H9 (cell line): ENCODE measurements around the gene ZNF57. TPM values are rescaled to one million over a fixed set of nuclear protein-coding genes. Genes with fewer than 3 reads are reported as not detected.

Experiments used
- DNase-seq: peaks from one replicate; pipeline ENCODE4 v3.0.0-alpha.2; 2017
- H2AFZ ChIP-seq: one replicate; pipeline ENCODE4 v1.6.1; 2013; ENCODE audit warnings: mild to moderate bottlenecking, low read length, control low read depth, moderate library complexity
- H2AK5ac ChIP-seq: 2 replicates; pipeline ENCODE4 v1.6.1; 2013; ENCODE audit warnings: low read length, control low read depth, mixed read lengths; ENCODE audit not compliant: insufficient read length
- H2BK120ac ChIP-seq: one replicate; pipeline ENCODE4 v1.6.1; 2013; ENCODE audit warnings: low read depth, mild to moderate bottlenecking, low read length, control low read depth, inconsistent platforms; ENCODE audit not compliant: poor library complexity, severe bottlenecking
- H2BK12ac ChIP-seq: 2 replicates; pipeline ENCODE4 v1.6.1; 2013; ENCODE audit warnings: low read length, control low read depth, mixed read lengths, low read depth; ENCODE audit not compliant: insufficient read length
- H2BK15ac ChIP-seq: 2 replicates; pipeline ENCODE4 v1.6.1; 2013; ENCODE audit warnings: low read depth, low read length, control low read depth
- H2BK20ac ChIP-seq: one replicate; pipeline ENCODE4 v1.6.1; 2013; ENCODE audit warnings: low read depth, mild to moderate bottlenecking, low read length, control low read depth, inconsistent platforms; ENCODE audit not compliant: poor library complexity, severe bottlenecking
- H2BK5ac ChIP-seq: 2 replicates; pipeline ENCODE4 v1.6.1; 2013; ENCODE audit warnings: low read length, control low read depth, mixed read lengths; ENCODE audit not compliant: insufficient read length
- H3K14ac ChIP-seq: 2 replicates; pipeline ENCODE4 v1.6.1; 2013; ENCODE audit warnings: low read length, control low read depth; ENCODE audit not compliant: insufficient read depth
- H3K18ac ChIP-seq: 2 replicates; pipeline ENCODE4 v1.6.1; 2013; ENCODE audit warnings: low read depth, mild to moderate bottlenecking, mixed read lengths, low read length, control low read depth; ENCODE audit not compliant: insufficient read length
- H3K23ac ChIP-seq: 2 replicates; pipeline ENCODE4 v1.6.1; 2013; ENCODE audit warnings: low read length, control low read depth, mixed read lengths, low read depth; ENCODE audit not compliant: insufficient read length
- H3K23me2 ChIP-seq: 2 replicates; pipeline ENCODE4 v1.6.1; 2013; ENCODE audit warnings: low read depth, mild to moderate bottlenecking, mixed read lengths, low read length, control low read depth; ENCODE audit not compliant: insufficient read length, poor library complexity, severe bottlenecking
- H3K27ac ChIP-seq: 2 replicates; pipeline ENCODE4 v1.5.1; 2013; ENCODE audit warnings: low read length, control low read depth, mixed read lengths, low read depth; ENCODE audit not compliant: insufficient read length
- H3K27me3 ChIP-seq: 2 replicates; pipeline ENCODE4 v1.6.1; 2013; ENCODE audit warnings: low read length, control low read depth, inconsistent platforms; ENCODE audit not compliant: insufficient read depth
- H3K4ac ChIP-seq: 2 replicates; pipeline ENCODE4 v1.6.1; 2013; ENCODE audit warnings: low read depth, mild to moderate bottlenecking, control low read depth, inconsistent platforms, low read length, moderate library complexity
- H3K4me1 ChIP-seq: 2 replicates; pipeline ENCODE4 v1.6.1; 2013; ENCODE audit warnings: low read length, control low read depth, inconsistent platforms; ENCODE audit not compliant: insufficient read depth
- H3K4me2 ChIP-seq: 2 replicates; pipeline ENCODE4 v1.6.1; 2013; ENCODE audit warnings: low read length, control low read depth, mixed read lengths; ENCODE audit not compliant: insufficient read length, insufficient read depth
- H3K56ac ChIP-seq: 2 replicates; pipeline ENCODE4 v1.6.1; 2013; ENCODE audit warnings: low read depth, mild to moderate bottlenecking, mixed read lengths, low read length, control low read depth; ENCODE audit not compliant: insufficient read length
- H3K79me1 ChIP-seq: 2 replicates; pipeline ENCODE4 v1.6.1; 2013; ENCODE audit warnings: low read depth, mild to moderate bottlenecking, moderate library complexity, low read length, control low read depth, inconsistent platforms; ENCODE audit not compliant: insufficient read depth, poor library complexity, severe bottlenecking
- H3K79me2 ChIP-seq: 2 replicates; pipeline ENCODE4 v1.6.1; 2013; ENCODE audit warnings: low read length, control low read depth, inconsistent platforms; ENCODE audit not compliant: insufficient read depth
- H3K9ac ChIP-seq: 2 replicates; pipeline ENCODE4 v1.6.1; 2013; ENCODE audit warnings: low read length, control low read depth, mixed read lengths; ENCODE audit not compliant: insufficient read length; ENCODE audit errors: extremely low read depth
- H3K9me3 ChIP-seq: one replicate; pipeline ENCODE4 v1.6.1; 2013; ENCODE audit warnings: low read depth, low read length, inconsistent platforms; ENCODE audit not compliant: control insufficient read depth
- H3T11ph ChIP-seq: one replicate; pipeline ENCODE4 v1.6.1; 2013; ENCODE audit warnings: mild to moderate bottlenecking, low read length, control low read depth, inconsistent platforms
- H4K20me1 ChIP-seq: one replicate; pipeline ENCODE4 v1.6.1; 2013; ENCODE audit not compliant: control insufficient read depth, insufficient read length, insufficient read depth
- H4K5ac ChIP-seq: 2 replicates; pipeline ENCODE4 v1.6.1; 2013; ENCODE audit warnings: low read depth, mild to moderate bottlenecking, mixed read lengths, low read length, control low read depth; ENCODE audit not compliant: insufficient read length
- H4K8ac ChIP-seq: replicated peaks from 2 replicates; pipeline ENCODE4 v1.6.1; 2013; ENCODE audit warnings: low read length, control low read depth, mixed read lengths, low read depth; ENCODE audit not compliant: insufficient read length
- H4K91ac ChIP-seq: 2 replicates; pipeline ENCODE4 v1.6.1; 2013; ENCODE audit warnings: low read depth, mild to moderate bottlenecking, moderate library complexity, mixed read lengths, low read length, control low read depth; ENCODE audit not compliant: insufficient read length
- H3K27ac Mint-ChIP-seq, 3 experiments: 2 replicates in 2 of 3; 3 replicates in 1 of 3; pipeline ENCODE4 v1.8.0; 2020 to 2021; ENCODE audit warnings: mixed read lengths in 3 of 3, mild to moderate bottlenecking in 1 of 3, moderate library complexity in 1 of 3
- H3K27me3 Mint-ChIP-seq: 2 replicates; pipeline ENCODE4 v1.8.0; 2021; ENCODE audit warnings: low read depth, mild to moderate bottlenecking, moderate library complexity, mixed read lengths
- H3K36me3 Mint-ChIP-seq, 3 experiments: 2 replicates in 2 of 3; 3 replicates in 1 of 3; pipeline ENCODE4 v1.8.0; 2020 to 2021; ENCODE audit warnings: low read depth in 3 of 3, mixed read lengths in 3 of 3; ENCODE audit not compliant: insufficient read depth in 1 of 3
- H3K4me1 Mint-ChIP-seq, 2 experiments: 2 replicates each; pipeline ENCODE4 v1.8.0; 2020; ENCODE audit warnings: mixed read lengths in 2 of 2
- H3K4me3 Mint-ChIP-seq, 2 experiments: 2 replicates in 1 of 2; 3 replicates in 1 of 2; pipeline ENCODE4 v1.8.0; 2020 to 2021; ENCODE audit warnings: mild to moderate bottlenecking in 2 of 2, mixed read lengths in 2 of 2, moderate library complexity in 1 of 2
- H3K9me3 Mint-ChIP-seq, 2 experiments: 2 replicates in 1 of 2; 3 replicates in 1 of 2; pipeline ENCODE4 v1.8.0; 2020; ENCODE audit warnings: mild to moderate bottlenecking in 2 of 2, mixed read lengths in 2 of 2, moderate library complexity in 1 of 2
- CTCF ChIP-seq: fragments of 200-600 bp; sonication (generic); conservative IDR thresholded peaks from 3 replicates; pipeline ENCODE4 v1.8.0; 2021; ENCODE audit warnings: antibody characterized with exemption, mild to moderate bottlenecking
- WGBS: extraction: QIAGEN DNeasy Blood & Tissue Kit; methylation state at CpG from one replicate; pipeline ENCODE4 v1.1.7; 2013; ENCODE audit warnings: missing lambda C conversion rate, low lambda C conversion rate, mixed read lengths; ENCODE audit not compliant: insufficient read length; ENCODE audit errors: extremely low coverage; 5-methylcytosine and 5-hydroxymethylcytosine counted together
- total RNA-seq: library from RNA; stranded (reverse); gene quantifications from 2 replicates; pipeline ENCODE4 v1.2.1, GENCODE V29; 2021

Gene ZNF57
- total RNA-seq, 1 experiment from 2014 or later, result 7.8 TPM

DNA sequence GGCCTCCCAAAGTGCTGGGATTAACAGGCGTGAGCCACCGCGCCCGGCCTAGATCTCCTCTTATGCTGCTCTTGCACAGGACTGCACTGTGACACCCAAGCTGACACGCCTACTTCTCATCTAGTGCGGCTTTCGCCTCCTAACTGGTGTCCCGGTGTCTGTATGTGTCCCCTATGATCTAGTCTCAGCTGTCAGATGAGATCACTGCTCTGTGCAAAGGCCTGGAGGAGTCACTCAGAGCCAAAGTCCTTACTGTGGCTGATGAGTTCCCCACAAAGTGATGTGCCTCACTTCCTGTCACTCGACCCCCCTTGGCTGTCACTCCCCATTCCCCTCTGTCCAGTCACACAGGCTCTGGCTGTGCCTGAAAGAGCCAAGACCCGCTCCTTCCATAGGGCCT is 31.1 kb upstream of the ZNF57 start:
- Histone ChIP-seq H3T11ph (no peak overlapping the region), H2BK120ac (no peak overlapping the region), H3K23ac (no peak overlapping the region), H3K27ac (no peak overlapping the region), H2AK5ac (no peak overlapping the region), H3K23me2 (no peaks in the 10 kb centered on the region), H4K20me1 (no peaks in the 10 kb centered on the region), H2BK12ac (no peak overlapping the region), H2BK5ac (no peak overlapping the region), H2AFZ (no peak overlapping the region), H3K9me3 (peaks cover 21% of the 10 kb centered on the region), H4K8ac (no peak overlapping the region), H3K9ac (no peak overlapping the region), H3K79me1 (no peaks in the 10 kb centered on the region), H2BK20ac (no peak overlapping the region), H4K91ac (no peak overlapping the region), H4K5ac (no peak overlapping the region), H3K56ac (no peak overlapping the region), H3K4me1 (no peaks in the 10 kb centered on the region), H3K4me2 (no peak overlapping the region), H3K4ac (no peak overlapping the region), H2BK15ac (no peak overlapping the region), H3K14ac (no peak overlapping the region), H3K79me2 (no peaks in the 10 kb centered on the region), H3K18ac (no peak overlapping the region), H3K27me3 (no peaks in the 10 kb centered on the region)
- Mint-ChIP-seq H3K4me3 (no peak overlapping the region), H3K27me3 (peaks cover 13% of the 10 kb centered on the region), H3K36me3 (peaks cover 8 to 21% (median 13%) of the 10 kb centered on the region in 3 experiments), H3K9me3 (peaks cover 69 to 72% of the 10 kb centered on the region in 2 experiments), H3K4me1 (no peaks in the 10 kb centered on the region), H3K27ac (no peak overlapping the region)
- TF ChIP-seq CTCF, result no peak
- no CpG with 5 or more reads among the region's 10 CpGs for WGBS
- DNase-seq, result no peak
